BE2C (cell line): Measurements from ENCODE around the gene IL21R.
"Not testable (repeated sequence)": the region's sequence is repeated elsewhere in the genome, so short reads cannot be mapped to it uniquely, and the experiment has no call there.

Experiments
- DNase-seq: peaks from one replicate; pipeline ENCODE4 v3.0.0-alpha.2; 2020
- H3K27me3 ChIP-seq: fragments of 250-450 bp; sonication (Bioruptor Pico); 2 replicates; pipeline ENCODE4 v1.5.1; 2020; ENCODE audit warnings: mild to moderate bottlenecking
- H3K36me3 ChIP-seq: fragments of 250-450 bp; sonication (Bioruptor Pico); 2 replicates; pipeline ENCODE4 v1.5.1; 2020; ENCODE audit warnings: mild to moderate bottlenecking
- H3K4me1 ChIP-seq: fragments of 250-450 bp; sonication (Bioruptor Pico); 2 replicates; pipeline ENCODE4 v1.5.1; 2020
- H3K4me3 ChIP-seq: 2 replicates; pipeline ENCODE4 v1.5.1; 2011; ENCODE audit warnings: low read depth, low read length
- H3K9me3 ChIP-seq: fragments of 250-450 bp; sonication (Bioruptor Pico); 2 replicates; pipeline ENCODE4 v1.5.1; 2020
- CTCF ChIP-seq: IDR thresholded peaks from 2 replicates; pipeline ENCODE4 v1.5.1; 2012; ENCODE audit warnings: mild to moderate bottlenecking, low read depth, low read length

IL21R gene

GRCh38 chr16:27406511-27407128, 4.6 kb downstream of the IL21R start:
- TF ChIP-seq CTCF, result no peak
- H3K27me3 ChIP-seq, result no peaks in the 10 kb centered on the region
- H3K36me3 ChIP-seq, result no peaks in the 10 kb centered on the region
- H3K4me1 ChIP-seq, result no peaks in the 10 kb centered on the region
- H3K4me3 ChIP-seq, result no peak overlapping the region
- no peaks in the 10 kb centered on the region for H3K9me3 ChIP-seq
- DNase-seq, result no peak

GRCh38 chr16:27407133-27407532, 5.2 kb downstream of the IL21R start:
- H3K27me3 ChIP-seq, result no peaks in the 10 kb centered on the region
- no peaks in the 10 kb centered on the region for H3K9me3 ChIP-seq
- H3K36me3 ChIP-seq, result no peaks in the 10 kb centered on the region
- no peaks in the 10 kb centered on the region for H3K4me1 ChIP-seq
- H3K4me3 ChIP-seq, result no peak overlapping the region
- no peak for DNase-seq
- TF ChIP-seq CTCF, result no peak

- DNase-seq, result no peak
- Histone ChIP-seq H3K4me1 (no peaks in the 10 kb centered on the region), H3K36me3 (no peaks in the 10 kb centered on the region), H3K27me3 (no peaks in the 10 kb centered on the region), H3K9me3 (no peaks in the 10 kb centered on the region), H3K4me3 (no peak overlapping the region)
- no peak for TF ChIP-seq CTCF
Observed at GRCh38 chr16:27408012-27408601, 6.1 kb downstream of the IL21R start.

- no peak for DNase-seq
- Histone ChIP-seq H3K4me1 (no peaks in the 10 kb centered on the region), H3K4me3 (no peak overlapping the region), H3K36me3 (no peaks in the 10 kb centered on the region), H3K9me3 (no peaks in the 10 kb centered on the region), H3K27me3 (no peaks in the 10 kb centered on the region)
- TF ChIP-seq CTCF, result no peak
Observed at GRCh38 chr16:27408602-27409031, 6.6 kb downstream of the IL21R start.

- not testable (repeated sequence) for DNase-seq, H3K9me3 ChIP-seq, H3K4me1 ChIP-seq, H3K36me3 ChIP-seq, H3K27me3 ChIP-seq, H3K4me3 ChIP-seq
Observed at GRCh38 chr16:27409958-27410357, 8.0 kb downstream of the IL21R start.

GRCh38 chr16:27410761-27411160, 8.8 kb downstream of the IL21R start:
- no peaks in the 10 kb centered on the region for H3K36me3 ChIP-seq
- H3K4me1 ChIP-seq, result no peaks in the 10 kb centered on the region
- no peak for TF ChIP-seq CTCF
- no peak for DNase-seq
- H3K9me3 ChIP-seq, result no peaks in the 10 kb centered on the region
- no peaks in the 10 kb centered on the region for H3K27me3 ChIP-seq
- no peak overlapping the region for H3K4me3 ChIP-seq

GRCh38 chr16:27413956-27414355, 12.0 kb downstream of the IL21R start:
- Histone ChIP-seq H3K36me3 (no peaks in the 10 kb centered on the region), H3K9me3 (no peaks in the 10 kb centered on the region), H3K27me3 (no peaks in the 10 kb centered on the region), H3K4me1 (no peaks in the 10 kb centered on the region), H3K4me3 (no peak overlapping the region)
- DNase-seq, result no peak
- TF ChIP-seq CTCF, result no peak
